B cell (primary cell): Measurements from ENCODE around the gene PAPOLB.

Experiments
- CTCF ChIP-seq: fragments of 200-600 bp; IDR thresholded peaks from one replicate; pipeline ENCODE4 v1.8.0; 2022; ENCODE audit warnings: antibody characterized with exemption, mild to moderate bottlenecking
- EZH2 ChIP-seq: IDR thresholded peaks from 2 replicates; pipeline ENCODE4 v1.6.1; 2012; ENCODE audit warnings: borderline replicate concordance, low read depth, mild to moderate bottlenecking, moderate library complexity, low read length; ENCODE audit not compliant: insufficient read depth, poor library complexity, severe bottlenecking

- TF ChIP-seq CTCF (no peak), EZH2 (no peak)
These were observed 24.8 kb upstream of the PAPOLB start for GRCh38 chr7:4886671-4887070.
